Cardiac septum (tissue), 1 donor: ENCODE measurements around the gene AQP9. TPM values are rescaled to one million over a fixed set of nuclear protein-coding genes. Genes with fewer than 3 reads are reported as not detected.
"Not testable (repeated sequence)": the region's sequence is repeated elsewhere in the genome, so short reads cannot be mapped to it uniquely, and the experiment has no call there.

Source experiments
- DNase-seq: peaks from one replicate; pipeline ENCODE4 v3.0.0-alpha.2; 2020; ENCODE audit warnings: low spot score
- intact Hi-C: fragments of 100-400 bp; cut with DNase I; formaldehyde crosslinking; loops from one replicate; pipeline ENCODE4 v1.14.0; 2022
- total RNA-seq: library from RNA; stranded (reverse); fragmentation: NEBNext Ultra II Directional; extraction: Animal tissue kit (Norgen Biotek cat#: 25700); gene quantifications from one replicate; pipeline ENCODE4 v1.2.1, GENCODE V29; 2021
- donor health status: DM: no; HTN: no; CAD: no.

The AQP9 gene
- total RNA-seq, 1 donor from 2014 or later = 2.9 TPM

- no peak for DNase-seq
- intact Hi-C loops = no loop called here
Measured at GRCh38 chr15:58171476-58172061, 33.4 kb downstream of the AQP9 start.

GRCh38 chr15:58174709-58175108 lies 36.5 kb downstream of the AQP9 start:
- intact Hi-C loops = no loop called here
- no peak for DNase-seq

GRCh38 chr15:58175955-58176354 lies 37.8 kb downstream of the AQP9 start:
- no peak for DNase-seq
- intact Hi-C loops = no loop called here

GRCh38 chr15:58178668-58179067 lies 40.5 kb downstream of the AQP9 start:
- intact Hi-C loops = no loop called here
- no peak for DNase-seq

GRCh38 chr15:58179206-58179605 lies 41.0 kb downstream of the AQP9 start:
- intact Hi-C loops = no loop called here
- no peak for DNase-seq

- no peak for DNase-seq
- intact Hi-C loops = loop anchor here (10.0 kb wide), 3 partner anchors 65 to 435 kb away; no protein-coding TSS in a partner anchor
Measured at GRCh38 chr15:58179741-58180381, 41.7 kb downstream of the AQP9 start.

GRCh38 chr15:58182460-58183163 lies 44.4 kb downstream of the AQP9 start:
- intact Hi-C loops = loop anchor here (10.0 kb wide), 3 partner anchors 68 to 438 kb away; no protein-coding TSS in a partner anchor
- no peak for DNase-seq

GRCh38 chr15:58185439-58185838 lies 47.3 kb downstream of the AQP9 start:
- no peak for DNase-seq
- intact Hi-C loops = loop anchor here (10.0 kb wide), 3 partner anchors 71 to 441 kb away; no protein-coding TSS in a partner anchor

GRCh38 chr15:58189148-58189811 lies 51.1 kb downstream of the AQP9 start:
- intact Hi-C loops = loop anchor here (10.0 kb wide), 3 partner anchors 74 to 444 kb away; no protein-coding TSS in a partner anchor

GRCh38 chr15:58190419-58190818 lies 52.2 kb downstream of the AQP9 start:
- intact Hi-C loops = no loop called here
- no peak for DNase-seq

More at GRCh38 chr15:58189148-58189811, 51.1 kb downstream of the AQP9 start:
- no peak for DNase-seq

GRCh38 chr15:58193636-58194035 lies 55.5 kb downstream of the AQP9 start:
- intact Hi-C loops, DNase-seq: not testable (repeated sequence)

GRCh38 chr15:58200739-58201138 lies 62.6 kb downstream of the AQP9 start:
- intact Hi-C loops = no loop called here
- DNase-seq = no peak

- intact Hi-C loops = no loop called here
Measured at GRCh38 chr15:58201516-58201915, 63.3 kb downstream of the AQP9 start.

GRCh38 chr15:58203537-58203936 lies 65.4 kb downstream of the AQP9 start:
- no peak for DNase-seq
- intact Hi-C loops = no loop called here

More at GRCh38 chr15:58201516-58201915, 63.3 kb downstream of the AQP9 start:
- no peak for DNase-seq

GRCh38 chr15:58206151-58206550 lies 68.0 kb downstream of the AQP9 start:
- no peak for DNase-seq
- intact Hi-C loops = no loop called here

GRCh38 chr15:58208217-58208616 lies 70.0 kb downstream of the AQP9 start:
- intact Hi-C loops, DNase-seq: not testable (repeated sequence)

- peak; percentile 81 for DNase-seq
- intact Hi-C loops = not testable (repeated sequence)
Measured at GRCh38 chr15:58209007-58209481, 70.9 kb downstream of the AQP9 start.

- intact Hi-C loops, DNase-seq: not testable (repeated sequence)
Measured at GRCh38 chr15:58210031-58210430, 71.8 kb downstream of the AQP9 start.

- intact Hi-C loops = no loop called here
- DNase-seq = no peak
Measured at GRCh38 chr15:58212909-58213526, 74.8 kb downstream of the AQP9 start.
